GM19351 (cell line): ENCODE measurements around the gene CRYBG1.
"Not testable (repeated sequence)": the region's sequence is repeated elsewhere in the genome, so short reads cannot be mapped to it uniquely, and the experiment has no call there.

Source experiments
- ATAC-seq: cut with Tn5 transposase; IDR thresholded peaks from one replicate; pipeline ENCODE4 v1.9.1; 2021; ENCODE audit warnings: mild to moderate bottlenecking, moderate library complexity; ENCODE audit not compliant: unreplicated experiment

Gene CRYBG1

DNA sequence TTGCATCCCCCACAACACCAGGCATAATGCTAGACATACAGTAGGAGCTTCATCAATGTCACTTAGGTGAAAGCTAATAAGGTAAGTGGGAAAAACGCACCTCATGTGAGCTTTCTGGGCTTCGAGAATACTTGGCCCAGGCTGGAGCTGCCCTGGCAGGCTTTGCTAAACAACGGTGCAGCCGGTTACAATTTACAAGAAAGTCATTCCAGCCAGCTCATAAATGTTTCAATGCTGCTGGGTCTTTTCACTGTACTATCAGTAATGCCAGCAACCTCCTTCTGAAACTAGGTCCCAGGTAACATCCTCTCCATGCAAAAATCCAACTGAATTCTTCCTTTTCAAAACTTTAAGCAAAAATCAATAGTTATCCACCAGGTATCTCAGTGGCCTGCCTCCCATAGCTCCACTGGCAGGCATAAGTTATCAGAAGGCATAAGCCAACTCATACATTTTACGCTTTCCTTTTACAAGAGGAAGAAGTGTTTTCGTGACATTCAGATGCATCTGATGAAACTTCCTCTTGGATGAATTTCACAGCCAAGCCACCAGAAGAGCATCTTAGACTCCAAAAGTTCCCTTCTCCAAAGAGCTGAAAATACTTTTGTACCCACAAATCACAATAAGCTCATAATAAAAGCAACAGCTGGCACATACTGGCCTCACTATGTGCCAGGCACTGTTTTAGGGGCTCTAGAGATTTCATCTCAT, 212.5 kb downstream of the CRYBG1 start:
- ATAC-seq = no peak

DNA sequence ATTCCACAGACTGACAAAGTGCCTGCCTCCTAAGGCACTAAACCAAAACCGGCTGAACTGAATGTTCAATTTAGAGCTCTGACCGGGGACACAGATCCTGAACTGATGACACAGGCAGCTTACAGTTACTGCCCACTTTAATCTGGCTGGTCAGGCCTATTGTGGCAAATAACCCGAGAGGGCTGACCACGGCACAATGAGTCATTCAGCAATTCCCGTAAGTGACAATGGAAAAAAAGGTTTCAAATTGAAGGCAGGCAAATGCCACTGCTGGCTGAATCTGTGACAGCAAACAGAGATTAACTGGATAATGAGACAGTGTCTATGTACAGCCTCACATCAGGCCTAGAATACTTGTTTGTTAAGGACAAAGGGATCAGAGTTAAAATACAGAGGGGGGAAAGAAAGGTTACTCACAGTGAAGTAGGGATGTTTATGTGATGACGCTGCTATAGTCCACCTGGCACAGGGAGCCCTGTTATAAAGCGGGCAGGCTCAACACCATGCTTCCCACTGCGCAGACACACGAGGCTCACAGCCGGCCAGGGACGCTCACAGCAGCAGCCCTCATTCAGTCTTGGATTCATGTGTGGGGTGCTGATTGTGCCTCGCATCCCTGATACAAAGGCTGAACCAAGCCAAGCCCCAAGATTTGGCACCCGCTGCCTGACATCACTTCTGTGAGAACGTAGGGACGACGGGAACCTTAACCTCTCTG, 214.4 kb downstream of the CRYBG1 start:
- ATAC-seq = no peak

DNA sequence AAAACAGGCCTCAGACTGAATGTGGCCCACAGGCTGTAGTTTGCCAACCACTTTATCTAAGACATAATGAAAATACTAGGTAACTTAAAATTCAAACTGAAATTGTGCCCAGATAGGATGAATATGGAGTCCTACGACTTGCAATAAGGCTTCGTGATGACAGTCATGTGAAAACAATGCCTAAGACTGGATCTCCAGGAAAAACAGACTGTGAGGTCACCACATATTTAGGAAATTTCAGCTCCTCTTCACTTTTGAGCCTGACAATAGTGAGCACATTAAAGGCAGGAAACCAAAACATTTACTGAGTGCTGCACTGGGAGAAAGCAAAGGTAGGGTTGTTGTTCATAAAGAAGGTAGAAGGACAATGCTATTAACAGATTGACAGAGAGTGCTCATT, 218.8 kb downstream of the CRYBG1 start:
- ATAC-seq = no peak

DNA sequence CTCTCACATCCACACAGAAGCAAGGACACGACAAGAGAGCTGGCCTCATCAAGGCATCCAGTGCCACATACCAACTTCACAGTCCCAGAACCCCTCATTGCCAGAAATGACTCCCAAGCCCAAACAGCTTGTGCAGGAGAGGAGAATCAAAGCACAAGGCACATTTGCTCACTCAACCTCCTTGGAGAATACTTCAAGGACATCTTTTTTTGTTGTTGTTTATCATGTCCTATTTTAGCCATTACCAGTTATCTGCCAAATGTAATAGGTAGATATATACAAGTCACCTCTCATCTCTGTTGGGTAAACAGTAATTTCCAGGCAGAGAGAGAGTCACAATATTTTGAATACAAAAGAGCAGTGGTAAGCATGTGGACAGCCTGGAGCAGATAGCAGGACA, 221.0 kb downstream of the CRYBG1 start:
- no peak for ATAC-seq

DNA sequence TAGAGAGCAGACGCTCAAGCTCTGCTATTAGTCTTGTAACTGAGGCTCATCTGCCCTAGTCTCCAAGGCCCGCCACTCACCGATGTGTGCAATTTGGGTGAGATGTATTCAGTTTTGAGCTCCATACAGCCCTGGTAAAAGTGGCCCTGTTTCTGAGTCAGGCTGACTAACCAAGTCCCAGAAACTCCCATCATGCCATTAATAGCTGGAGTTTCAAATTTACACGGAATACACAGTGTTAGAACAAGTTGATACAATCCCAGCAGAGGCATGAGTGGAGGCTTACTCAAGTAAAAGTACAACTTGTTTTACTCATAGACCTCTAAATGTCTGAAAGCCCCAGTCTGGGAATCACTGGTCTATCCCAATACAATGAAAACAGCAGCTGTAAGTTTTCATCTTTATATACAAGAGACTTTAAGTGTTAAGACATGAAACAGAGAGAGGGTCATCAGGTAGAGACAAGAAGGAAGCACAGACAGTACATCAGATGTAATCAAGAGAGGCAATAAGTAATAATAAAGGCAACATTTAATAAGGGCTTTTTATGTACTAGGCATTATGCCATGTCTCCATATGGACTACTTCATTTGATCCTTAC, 226.4 kb downstream of the CRYBG1 start:
- no peak for ATAC-seq

DNA sequence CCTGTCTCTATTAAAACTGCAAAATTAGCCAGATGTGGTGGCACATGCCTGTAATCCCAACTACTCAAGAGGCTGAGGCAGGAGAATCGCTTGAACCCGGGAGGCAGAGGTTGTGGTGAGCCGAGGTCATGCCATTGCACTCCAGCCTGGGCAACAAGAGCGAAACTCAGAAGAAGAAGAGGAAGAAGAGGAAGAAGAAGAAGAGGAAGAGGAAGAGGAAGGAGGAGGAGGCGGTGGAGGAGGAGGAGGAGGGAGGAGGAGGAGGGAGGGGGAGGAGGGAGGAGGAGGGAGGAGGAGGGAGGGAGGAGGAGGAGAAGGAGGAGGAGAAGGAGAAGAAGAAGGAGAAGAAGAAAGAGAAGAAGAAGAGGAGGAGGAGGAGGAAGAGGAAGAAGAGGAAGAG, 228.4 kb downstream of the CRYBG1 start:
- ATAC-seq = not testable (repeated sequence)

DNA sequence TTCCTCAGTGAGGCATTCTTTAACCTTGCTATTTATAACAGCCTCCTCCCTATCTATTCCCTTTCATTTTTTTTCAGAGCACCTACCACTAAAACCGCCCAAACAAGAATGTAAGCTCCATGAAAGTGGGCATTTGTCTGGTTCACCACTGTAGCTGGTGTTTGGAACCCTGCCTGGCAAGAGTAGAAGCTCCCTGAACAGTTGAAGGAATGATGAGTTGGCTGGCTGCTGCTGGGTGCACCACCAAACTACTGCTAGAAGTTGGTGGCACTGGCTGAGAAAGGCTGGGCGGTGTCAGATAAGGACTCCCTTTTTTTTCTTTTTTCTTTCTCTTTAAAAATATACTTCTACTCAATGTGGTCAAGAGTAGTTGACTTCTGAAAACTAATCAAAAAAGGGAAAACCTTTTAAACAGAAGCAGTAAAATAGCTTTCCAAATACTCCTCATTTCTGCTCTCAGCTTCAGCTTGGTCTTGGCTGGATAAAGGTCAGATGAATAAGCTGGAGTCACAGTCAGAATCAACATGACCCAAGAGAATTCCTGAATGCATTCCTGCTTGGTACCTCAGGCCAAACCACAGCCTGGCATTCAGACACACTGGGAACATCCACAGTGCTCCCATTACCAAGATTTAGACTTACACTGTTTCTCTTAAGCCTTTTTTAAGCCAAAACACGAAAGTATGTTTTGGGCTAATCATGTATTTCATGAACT, 230.8 kb downstream of the CRYBG1 start:
- no peak for ATAC-seq

DNA sequence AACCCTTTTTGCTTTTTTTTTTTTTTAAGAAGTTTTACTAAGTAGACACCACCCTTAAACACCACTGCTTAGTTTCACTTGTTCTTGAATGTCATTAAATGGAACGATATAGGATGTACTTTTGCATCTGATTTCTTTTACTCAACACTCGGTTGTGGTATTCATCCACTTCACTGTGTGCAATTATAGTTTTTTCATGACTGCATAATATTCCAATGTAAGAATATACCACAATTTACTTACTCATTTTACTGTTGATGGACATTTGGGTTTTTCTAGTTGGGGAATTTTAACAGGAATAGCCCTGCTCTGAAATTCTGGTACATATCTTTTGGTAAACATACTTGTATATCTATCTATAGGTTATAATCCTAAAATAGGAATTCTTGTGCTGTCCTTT, 238.9 kb downstream of the CRYBG1 start:
- no peak for ATAC-seq

DNA sequence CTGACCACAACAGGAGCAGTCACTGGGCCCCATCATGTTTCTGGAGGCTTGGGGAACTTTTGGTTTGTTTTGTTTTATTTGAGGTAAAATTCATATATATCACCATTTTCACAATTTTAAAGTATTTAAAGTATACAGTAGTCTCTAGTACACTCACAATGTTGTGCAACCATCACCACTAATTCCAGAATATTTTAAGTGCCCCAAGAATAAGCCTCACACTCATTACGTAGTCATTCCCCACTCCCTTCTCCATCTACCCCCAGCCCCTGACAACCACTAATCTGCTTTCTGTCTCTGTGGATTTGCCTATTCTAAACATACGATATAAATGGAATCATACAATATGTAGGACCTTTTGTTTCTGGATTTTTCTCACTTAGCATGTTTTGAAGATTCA, 239.8 kb downstream of the CRYBG1 start:
- ATAC-seq = no peak

DNA sequence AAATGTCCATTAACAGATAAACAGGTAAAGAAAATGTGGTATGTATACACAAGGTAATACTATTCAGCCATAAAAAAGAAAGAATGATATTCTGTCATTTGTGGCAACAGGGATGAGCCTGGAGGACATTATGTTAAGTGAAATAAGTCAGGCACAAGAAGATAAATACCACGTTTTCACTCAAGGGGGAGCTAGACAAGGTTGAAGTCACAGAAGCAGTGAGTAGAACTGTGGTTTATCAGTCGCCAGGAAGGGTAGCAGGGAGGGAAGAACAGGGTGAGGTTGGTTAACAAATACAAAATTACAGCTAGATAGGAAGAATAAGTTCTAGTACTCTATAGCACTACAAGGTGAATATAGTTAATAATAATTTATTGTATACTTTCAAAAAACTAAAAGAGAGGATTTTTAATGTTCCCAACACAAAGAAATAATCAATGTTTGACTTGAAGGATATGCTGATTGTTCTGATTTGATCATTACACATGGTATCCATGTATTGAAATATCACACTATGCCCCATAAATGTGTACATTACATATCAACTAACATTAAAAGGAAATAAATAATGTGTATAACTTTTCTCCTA, 247.7 kb downstream of the CRYBG1 start:
- peak; percentile 73 for ATAC-seq

DNA sequence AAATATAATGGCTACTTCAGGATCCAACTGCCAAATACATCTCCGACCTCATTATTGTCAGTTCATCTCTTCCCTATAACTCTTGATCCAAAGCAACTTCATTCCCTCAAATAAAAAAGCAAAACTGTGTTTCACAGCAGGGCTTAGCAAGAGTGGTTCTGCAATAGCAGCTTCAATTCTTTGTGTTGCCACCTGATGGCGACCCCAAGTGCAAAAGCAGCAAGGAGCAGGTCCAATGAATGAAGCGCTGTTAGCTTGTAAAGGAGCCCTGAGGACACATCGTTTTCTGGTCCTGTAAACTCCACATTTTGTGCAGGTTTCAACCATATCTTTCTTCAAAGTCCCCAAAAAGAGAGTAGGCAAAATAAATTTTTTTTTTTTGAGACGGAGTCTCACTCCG, 249.2 kb downstream of the CRYBG1 start:
- ATAC-seq = peak; percentile 57

DNA sequence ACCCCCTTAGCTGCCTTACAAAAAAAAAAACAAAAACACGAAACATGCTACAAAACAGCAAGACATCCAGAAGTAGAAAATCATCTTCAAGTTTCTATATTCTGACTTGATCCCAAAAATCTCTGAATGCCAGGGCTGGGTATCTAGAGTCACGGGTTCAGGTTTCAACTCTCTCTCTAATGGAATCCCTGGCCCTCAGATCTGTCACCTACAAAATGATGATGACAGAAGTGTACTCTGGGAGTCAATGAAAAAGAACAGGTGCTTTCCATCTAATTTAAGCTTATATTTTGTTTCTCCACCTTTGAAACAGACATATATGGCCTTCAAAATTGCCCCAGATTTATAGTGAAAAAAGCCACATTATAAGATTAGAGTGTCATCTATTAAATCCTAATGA, 250.5 kb downstream of the CRYBG1 start:
- ATAC-seq = no peak

DNA sequence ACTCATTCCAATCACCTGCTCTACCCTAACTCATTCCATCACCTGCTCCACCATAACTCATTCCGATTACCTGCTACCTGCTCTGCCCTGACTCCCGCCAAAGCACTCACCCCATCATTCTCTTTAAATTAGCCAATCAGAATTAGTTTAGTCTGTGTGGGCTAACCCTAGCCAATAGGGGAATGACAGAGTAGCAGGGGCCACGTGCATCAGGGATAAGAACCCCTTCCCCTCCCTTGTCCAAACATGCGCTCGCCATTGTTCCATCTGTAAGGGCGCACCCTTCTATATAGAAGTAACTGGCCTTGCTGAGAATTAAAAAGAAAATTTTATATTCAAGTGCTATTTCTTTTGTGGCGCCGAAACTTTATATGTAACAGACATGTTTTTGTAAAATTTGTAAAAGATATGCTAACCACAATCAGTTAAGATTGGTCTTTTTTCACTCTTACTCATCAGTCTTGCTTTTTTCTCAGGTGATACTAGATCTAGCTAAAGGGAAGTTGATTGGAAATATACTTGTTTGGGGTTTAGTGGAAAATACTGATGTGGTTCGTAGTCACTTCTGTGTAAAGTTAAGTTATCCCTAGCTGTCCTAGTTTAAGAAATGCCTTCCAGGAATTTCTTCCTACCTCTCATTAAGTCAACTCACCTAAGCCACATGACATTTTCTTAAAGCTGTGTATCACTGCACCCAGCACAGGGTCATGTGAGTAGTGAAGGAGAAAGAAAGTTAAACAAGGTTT, 252.3 kb downstream of the CRYBG1 start:
- ATAC-seq = no peak

DNA sequence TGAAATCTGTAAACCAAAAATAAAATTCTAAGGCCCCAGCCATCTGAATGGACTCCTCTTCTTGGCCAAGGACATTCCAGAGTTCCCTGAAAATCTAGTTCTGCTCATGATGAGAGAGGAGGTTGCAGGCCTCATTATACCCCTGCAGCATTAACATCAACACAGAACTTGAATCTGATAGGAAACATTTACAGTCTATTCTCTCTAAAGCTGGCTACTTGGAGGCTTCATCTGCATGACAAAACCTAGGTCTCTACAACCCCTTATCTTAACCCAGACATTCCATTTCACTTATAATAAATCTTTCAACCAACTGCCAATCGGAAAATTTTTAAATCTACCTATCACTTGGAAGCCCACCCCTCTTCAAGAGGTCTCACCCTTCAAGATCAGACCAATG, 253.1 kb downstream of the CRYBG1 start:
- no peak for ATAC-seq

DNA sequence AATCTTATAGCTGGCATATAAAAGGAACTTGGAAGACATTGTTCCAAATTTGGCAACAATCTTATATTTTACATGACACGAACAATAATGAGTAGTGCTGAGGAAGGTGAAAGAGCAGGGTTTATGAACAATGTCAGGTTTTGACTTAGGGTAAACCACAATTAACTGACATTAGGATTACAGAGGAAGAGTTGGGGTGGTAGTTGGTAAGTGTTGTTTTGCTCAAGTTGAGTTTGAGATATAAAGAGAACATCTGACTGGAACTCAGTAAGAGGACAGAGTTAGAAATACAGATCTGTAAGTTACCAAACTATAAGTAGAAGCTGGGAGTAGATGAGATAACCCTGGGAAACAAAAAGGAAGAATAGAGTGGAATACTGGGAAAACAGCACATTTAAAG, 253.6 kb downstream of the CRYBG1 start:
- no peak for ATAC-seq

DNA sequence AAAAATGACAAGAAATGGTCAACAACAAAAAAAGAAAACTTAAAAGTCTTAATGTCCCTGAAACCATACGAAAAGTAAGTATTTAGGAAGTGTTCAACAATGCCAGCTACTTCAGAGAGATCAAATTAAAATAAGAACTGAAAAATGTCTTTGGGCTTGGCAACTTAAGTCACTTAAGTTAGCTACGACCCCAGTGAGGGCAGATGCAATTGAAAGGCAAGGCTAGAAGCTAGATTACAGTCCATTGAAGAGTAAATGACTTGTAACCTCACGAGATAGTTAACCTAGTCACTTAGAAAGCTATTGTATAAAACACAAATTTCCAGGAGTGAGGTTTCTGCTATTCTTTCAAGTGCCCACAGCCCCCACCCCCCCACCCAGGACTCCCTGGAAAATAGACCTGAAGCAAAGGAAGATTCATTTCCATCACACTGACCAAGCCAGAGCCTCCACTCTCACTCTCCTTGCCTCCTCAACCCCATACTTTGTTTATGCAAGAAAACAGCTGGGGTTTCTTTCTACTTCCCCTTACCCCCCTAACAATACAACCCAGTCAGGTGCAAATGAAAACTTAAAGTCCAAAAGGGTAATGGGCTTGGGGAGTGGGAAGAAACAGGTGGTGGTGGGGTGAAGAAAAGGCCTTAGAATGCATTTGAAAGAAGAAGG, 254.2 kb downstream of the CRYBG1 start:
- no peak for ATAC-seq

DNA sequence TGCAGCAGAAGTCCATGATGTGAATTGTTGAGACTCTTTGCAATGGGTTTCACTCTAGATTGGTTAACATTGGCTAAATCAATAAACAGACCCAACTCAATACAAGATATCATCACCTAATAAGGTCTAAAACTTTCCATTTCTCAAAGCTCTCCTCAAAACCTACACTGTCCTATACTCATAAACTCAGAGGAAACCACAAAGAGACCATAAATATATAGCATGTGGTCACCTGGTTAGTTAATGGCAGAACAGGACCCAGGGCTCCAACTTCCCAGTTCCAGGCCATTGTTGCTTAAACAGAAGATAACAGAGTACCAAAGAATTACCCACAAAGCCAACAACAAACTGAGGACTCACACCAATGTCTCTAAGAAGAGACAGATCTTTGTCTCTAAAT, 256.8 kb downstream of the CRYBG1 start:
- no peak for ATAC-seq

DNA sequence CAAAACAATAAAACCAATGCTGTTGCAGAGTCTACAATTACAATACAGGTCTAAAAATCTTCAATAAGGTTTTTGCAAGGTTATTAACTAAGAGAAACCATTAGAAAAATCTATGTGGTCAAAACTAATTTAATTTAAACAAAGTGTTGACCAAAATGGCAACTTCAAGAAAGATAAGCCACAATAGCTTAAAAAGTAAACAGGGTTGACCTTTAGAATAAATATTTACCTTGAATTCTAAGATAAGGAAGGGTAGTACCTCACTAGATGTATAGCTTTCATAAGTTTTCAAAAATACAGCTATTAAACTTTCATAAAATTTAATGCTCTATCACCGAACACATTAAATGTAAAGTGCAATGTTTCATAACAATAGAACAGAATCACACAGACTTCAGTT, 257.3 kb downstream of the CRYBG1 start:
- ATAC-seq = no peak

DNA sequence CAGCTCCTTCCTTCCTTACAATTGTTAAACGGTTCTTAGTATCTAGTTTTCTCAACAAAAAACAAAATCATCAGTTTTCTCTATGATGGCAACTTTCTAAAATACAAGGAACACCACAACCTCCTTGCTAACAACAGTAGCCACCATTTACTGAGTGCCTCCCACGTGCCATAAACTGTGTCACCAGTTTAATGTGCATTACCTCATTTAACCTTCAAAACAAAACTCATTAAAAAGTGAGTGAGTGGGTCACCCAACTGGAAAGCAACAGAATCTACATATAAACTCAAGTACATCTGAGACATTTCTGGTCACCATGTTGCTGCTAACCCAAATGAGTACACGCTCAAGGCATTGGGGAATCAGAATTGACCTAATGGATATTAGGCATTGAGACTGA, 257.8 kb downstream of the CRYBG1 start:
- ATAC-seq = no peak

DNA sequence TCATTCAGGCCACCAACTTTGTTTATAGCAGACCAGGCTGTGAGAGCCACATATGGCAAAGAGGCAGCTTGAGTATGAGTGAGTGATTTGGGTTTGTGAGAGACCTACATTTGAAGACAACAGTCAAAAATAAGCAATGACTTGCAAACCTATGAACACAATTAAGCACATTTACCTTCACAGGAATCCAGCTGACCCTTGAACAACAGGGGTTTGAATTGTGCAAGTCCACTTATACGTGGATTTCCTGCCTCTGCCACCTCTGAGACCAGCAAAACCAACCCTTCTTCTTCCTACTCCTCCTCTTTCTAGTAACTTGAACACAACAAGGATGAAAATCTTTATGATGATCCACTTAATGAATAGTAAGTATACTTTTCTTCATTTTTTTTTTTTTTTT, 258.7 kb downstream of the CRYBG1 start:
- ATAC-seq = no peak
